HG03460 (cell line): ENCODE measurements around the gene POLR1H.
A peak's percentile ranks its signal among the peaks of the same experiment; 100 is the strongest.

ENCODE experiments used
- ATAC-seq: cut with Tn5 transposase; IDR thresholded peaks from one replicate; pipeline ENCODE4 v1.9.1; 2021; ENCODE audit not compliant: unreplicated experiment

Gene POLR1H

DNA sequence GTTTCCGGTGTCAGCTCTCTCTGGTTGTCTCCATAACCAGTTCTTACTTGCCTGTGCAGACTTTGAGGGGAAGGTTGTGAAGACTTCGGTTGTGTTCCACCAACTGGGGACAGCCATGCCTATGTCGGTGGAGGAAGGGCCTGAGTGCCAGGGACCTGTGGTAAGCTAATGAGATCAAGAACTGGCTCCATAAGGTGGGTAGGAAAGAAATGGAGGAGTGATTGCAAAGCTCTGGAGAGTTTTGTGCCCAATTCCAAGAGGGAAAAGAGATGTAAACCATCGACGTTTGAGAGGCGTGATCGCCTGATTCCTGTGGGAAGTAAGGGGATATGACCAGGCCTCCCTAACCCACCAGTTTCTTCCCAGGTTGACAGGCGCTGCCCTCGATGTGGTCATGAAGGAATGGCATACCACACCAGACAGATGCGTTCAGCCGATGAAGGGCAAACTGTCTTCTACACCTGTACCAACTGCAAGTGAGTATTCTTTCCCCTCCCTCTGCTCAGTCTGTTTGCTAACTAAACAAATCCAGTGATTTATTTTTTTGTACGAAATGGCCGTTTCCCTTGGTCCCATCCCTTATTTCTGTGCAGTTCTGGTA is 893 bp downstream of the POLR1H start:
- ATAC-seq = peak; percentile 22

DNA sequence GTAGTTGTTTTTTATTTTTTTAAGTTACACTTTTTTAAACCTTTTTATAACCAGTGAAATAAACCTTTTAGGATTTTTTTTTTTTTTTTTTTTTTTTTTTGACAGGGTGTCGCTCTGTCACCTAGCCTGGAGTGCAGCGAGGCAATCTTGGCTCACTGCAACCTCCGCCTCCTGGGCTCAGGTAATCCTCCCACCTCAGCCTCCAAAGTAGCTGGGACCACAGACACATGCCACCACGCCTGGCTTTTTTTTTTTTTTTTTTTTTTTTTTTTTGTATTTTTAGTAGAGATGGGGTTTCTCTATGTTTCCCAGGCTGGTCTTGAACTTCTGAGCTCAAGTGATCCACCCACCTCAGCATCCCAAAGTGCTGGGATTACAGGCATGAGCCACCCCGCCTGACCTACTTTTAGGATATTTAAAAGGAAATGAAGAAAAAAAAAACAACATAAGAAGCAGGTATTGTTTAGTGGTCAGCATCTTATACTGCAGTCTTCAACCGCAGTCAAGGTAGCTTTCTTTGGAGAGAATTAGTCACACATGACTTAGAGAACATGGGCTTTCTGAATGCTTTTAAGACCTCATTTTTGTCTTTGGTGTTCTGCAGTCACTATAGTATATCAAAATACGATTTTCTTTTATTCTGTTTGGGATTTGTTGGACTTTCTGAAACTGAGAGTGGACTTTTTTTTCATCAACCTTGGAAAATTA is 1.6 kb downstream of the POLR1H start:
- ATAC-seq = no peak

DNA sequence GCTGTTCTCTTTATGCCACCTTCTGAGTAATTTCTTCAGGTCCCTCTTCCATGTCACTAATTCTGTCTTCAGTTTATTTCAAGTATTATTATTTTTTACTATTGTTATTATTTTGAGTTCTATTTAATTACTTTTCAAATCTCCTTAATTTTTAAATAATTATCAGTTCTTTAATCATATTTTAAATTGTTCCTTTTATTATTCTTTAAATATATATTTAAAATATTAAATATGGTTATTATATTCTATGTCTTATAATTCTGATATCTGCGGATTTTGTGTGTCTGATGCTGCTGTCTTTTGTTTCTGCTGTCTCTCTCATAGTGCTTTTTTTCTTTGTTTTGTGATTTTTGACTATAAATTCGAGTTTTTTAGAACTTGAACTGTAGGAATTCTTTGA is 2.2 kb downstream of the POLR1H start:
- ATAC-seq = no peak

DNA sequence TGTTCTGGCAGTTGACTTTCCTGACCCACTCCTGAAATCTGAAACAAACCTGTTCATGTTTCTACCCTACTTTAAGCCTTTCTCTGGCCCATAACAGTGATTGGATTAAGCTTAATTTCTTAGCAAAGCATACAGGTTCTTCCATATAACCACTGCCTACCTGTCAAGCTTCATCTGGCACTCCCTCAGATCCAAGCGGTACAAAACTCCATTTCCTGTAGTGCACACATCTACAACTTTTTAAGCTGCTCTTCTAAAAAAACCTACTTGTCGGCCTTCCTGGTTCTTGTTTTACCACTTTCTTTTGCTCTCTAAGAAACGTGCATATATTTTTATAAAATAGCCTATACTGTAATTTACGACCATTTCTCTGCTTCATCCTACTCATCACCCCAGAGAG is 5.0 kb downstream of the POLR1H start:
- no peak for ATAC-seq

DNA sequence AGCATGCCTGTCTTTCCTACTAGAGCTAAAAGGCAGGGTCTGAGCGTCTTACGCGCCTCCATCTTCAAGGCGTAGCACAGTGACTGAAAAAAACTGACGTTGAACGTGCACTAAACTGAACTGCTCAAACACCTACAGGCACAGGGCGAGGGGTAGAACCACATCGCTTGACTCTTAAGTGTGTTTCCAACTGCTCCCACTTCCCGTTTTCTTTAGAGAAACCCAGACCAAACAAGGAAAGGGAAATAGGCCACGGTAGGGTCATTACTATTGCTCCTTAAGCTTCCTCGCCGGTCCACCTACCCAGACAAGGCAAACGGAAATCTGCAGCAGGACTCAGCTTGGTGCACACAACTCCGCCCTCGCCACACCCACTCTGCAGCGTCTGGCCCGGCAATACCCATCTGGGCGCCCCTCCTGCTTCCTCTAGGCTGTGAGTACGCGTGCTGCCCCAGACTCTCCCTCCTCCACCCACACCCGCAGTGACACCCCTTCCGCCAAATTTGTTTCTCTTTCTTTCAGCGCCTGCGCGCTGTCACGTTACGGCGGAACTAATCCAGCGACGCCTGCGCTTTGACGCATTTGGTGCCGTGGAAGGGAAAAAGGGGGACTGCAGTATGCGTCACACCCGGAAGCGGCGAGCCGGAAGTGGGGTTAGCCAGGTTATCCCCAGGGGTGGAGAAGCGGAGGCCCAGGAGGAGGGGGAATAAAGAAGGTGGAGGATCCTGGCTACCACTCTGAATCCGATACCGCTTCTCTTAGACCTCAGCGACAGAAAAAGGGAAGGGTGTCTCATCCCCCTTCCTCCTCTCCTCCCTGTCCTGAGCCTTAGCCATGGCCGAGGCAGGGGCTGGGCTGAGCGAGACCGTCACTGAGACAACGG is 5.8 kb downstream of the POLR1H start, which contains the start of gene PPP1R11:
TSS of gene PPP1R11 (plus strand) at position 622 of the 883 bp plus-strand sequence. CDS start at position 835, 213 bp downstream.
- ATAC-seq = peak; percentile 96

DNA sequence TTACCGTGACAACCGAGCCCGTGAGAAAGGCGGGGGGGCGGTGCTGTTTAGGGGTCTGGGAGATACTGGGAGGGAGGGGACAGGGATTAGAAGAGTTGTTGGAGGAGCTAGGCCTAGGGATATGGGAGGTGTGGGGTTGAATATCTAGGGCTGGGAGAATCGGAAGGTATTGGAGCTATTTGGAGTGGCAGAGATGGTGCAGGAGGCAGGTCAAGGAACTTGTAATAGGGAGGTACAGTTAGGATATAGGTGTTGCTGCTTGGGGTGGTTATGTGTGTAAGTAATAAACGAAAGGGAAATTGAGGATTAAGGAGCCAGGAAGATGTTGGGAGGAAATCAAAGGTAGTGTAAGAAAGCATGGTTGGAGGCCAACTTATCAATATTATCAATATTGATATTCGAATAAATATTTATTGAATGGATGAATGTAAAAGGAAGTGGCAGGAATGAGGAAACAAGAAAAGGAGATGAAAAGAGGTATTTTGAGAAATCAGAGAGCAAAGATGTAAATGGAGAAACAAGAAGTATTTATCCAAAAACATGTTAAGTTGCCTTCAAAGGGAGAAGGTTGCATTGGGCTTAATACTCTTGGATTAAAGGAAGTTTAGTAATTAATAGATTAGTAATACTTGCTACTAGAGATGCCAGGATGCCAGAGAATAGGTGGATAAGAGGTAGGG is 6.5 kb downstream of the POLR1H start:
- no peak for ATAC-seq

GRCh38 chr6:30071081-30071818 is 10.2 kb downstream of the POLR1H start:
- ATAC-seq = no peak

- ATAC-seq = no peak
Observed at GRCh38 chr6:30071858-30072257, 10.8 kb downstream of the POLR1H start.

- no peak for ATAC-seq
Observed at GRCh38 chr6:30073489-30074235, 12.6 kb downstream of the POLR1H start.

GRCh38 chr6:30074331-30075093 is 13.4 kb downstream of the POLR1H start:
- ATAC-seq = no peak

DNA sequence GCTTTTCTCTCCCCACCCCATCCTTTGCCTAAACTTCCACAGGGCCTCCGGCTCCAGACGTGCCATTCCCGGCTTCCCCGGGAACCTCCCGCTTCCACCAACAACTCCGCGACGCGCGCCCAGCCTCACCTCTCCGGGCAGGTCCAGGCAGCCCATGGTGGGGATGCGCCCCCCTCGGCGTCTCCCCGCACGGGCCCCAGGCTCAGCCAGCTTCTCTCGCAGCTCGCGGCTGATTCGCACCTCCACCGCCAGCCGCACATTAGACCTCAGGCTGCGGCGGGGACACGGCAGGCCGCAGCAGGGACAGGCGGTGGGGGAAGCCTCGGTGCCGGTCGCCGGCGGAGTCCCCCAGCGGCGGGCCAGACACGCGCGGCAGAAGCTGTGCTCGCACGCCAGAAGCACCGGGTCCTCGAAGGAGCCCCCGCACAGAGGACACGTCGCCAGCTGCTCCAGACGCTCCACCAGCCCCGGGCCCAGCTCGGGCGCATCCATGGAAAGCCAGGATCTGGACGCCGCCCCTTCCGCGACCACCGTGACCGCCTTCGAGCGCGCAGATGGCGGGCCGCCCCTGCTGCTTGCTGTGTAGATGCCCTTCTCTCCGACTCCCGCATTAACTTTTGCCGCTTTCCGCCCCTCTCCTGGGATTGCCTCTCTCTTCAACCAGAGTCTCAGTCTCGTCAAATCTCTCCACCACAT is 14.2 kb downstream of the POLR1H start, which contains the start of gene RNF39:
TSS of gene RNF39 (minus strand) at position 676 of the 696 bp plus-strand sequence. CDS start at position 492, 184 bp downstream.
- ATAC-seq = no peak

- no peak for ATAC-seq
Observed at GRCh38 chr6:30075790-30076732, 15.0 kb downstream of the POLR1H start.

GRCh38 chr6:30077218-30077617 is 16.2 kb downstream of the POLR1H start:
- no peak for ATAC-seq

GRCh38 chr6:30087876-30088275 is 26.8 kb downstream of the POLR1H start:
- ATAC-seq = no peak

- ATAC-seq = no peak
Observed at GRCh38 chr6:30091577-30092381, 30.7 kb downstream of the POLR1H start.

- no peak for ATAC-seq
Observed at GRCh38 chr6:30092852-30093543, 31.9 kb downstream of the POLR1H start.
